DMS53 treated with DMSO at 0.1 percent for 48 hours (cell line): ENCODE results near the gene ZNF436.

Source experiments
- DNase-seq: peaks from one replicate; lab custom pipeline; 2025; ENCODE audit not compliant: unreplicated experiment; lab: John Stamatoyannopoulos, UW

Gene ZNF436

DNA sequence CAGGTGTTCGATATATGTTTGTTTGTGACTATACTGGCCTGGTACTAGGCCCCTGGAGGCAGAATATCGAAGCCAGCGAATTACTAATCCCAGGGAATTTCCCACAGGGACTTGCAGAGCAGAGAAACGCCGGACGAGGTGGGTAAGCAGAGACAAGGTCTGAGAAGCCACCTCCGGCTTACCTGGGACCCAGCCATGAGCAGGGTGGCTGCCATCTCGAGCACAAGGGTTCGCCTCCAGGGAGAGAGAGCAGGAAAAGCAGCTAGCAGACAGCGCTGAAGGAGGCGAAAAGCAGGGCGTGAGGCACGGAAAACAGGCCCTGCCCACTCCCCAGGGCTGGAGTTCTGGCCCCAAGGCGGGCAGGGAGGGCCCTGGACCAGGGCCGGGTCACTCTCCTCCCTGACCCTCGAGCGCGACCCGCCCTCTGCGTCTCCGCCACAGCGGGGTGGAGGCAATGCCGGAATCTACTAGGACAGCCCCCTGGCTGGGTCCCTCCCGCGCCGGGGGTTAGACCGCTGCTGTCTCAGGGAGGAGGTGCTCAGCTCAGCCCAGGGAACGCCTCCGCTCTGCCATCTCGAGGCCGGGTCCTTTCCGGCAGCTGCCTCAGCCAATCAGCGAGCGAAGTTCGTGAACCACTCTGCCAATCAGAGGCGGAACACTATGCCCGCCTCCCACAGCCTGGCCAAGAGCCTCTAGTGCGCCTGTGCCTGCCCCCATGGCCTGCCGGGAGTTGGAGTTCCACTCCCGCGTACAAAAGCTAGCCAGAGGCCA, 1.7 kb downstream of the ZNF436 start:
- peak; percentile 98 for DNase-seq

GRCh38 chr1:23367451-23367790, 2.2 kb downstream of the ZNF436 start:
- peak; percentile 22 for DNase-seq

- no peak for DNase-seq
These were observed 3.0 kb downstream of the ZNF436 start for GRCh38 chr1:23366598-23366997.

- DNase-seq, result no peak
These were observed 3.5 kb downstream of the ZNF436 start for GRCh38 chr1:23366146-23366545.

- DNase-seq, result no peak
These were observed 7.4 kb downstream of the ZNF436 start for GRCh38 chr1:23362218-23362713.

GRCh38 chr1:23358310-23358875, 11.2 kb downstream of the ZNF436 start:
- DNase-seq, result no peak

DNA sequence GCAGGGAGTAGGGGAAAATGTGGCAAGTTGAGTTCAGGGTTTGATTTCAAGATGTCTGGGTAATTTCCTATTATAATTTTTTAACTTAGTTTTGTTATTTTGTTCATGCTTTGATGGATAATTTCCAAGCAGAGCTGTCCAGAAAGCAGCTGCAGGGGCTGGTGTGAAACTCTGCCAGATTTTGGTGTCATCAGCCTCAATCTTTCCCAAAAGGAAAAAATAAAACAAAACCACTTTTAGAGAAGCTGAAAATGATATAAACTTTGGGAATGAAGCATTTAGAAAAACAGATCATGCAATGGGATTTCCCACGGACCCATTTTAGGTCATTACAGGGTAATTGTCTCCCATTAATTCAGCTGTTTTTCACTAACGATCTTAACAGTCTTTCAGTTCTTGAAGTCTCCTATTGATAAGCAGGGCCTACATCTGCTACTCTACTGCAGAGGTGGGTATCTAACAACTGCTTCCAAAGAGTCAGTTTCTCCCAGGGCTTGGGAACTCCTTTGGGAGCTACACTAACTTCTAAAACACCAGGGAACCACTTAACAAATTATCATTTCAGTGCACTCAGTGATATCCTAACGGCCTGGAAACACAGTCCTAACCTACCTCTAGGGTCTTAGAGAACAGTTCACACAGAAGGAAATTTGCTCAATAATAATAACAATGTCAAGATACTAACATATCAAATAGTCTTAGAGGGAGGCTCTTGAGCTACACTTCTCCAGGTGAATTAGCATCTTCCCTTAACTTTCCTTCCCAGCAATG, 12.3 kb downstream of the ZNF436 start:
- no peak for DNase-seq

DNA sequence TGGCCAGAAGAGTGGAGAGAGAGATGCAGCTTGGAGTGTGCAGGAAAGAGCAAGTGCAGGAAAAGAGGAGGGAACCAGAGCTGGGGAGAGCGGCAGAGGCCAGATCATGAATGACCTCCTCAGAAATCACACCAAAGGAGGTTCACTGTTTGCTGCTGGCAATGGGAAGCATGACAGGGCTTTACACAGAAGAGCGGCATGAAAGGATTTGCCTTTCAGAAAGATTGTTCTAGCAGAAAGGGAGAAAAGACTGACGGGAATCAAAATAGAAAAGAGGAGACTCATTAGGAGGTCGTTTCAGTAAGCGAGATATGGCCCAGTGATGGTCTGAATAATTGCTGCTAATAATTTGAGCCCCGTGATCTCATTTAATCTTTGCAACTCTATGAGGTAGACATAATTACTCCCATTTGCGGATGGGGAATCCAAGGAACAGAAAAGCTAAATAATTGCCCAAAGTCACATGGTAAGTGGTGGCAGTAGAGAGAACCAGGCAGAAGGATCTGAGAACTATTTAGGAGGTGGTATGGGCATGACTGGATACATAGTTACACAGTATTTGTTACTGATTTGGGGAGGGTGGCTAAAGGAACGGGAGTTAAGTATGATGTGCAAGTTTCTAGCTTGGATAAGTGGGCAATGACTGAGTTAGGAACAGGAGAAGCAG, 13.0 kb downstream of the ZNF436 start:
- DNase-seq, result no peak

DNA sequence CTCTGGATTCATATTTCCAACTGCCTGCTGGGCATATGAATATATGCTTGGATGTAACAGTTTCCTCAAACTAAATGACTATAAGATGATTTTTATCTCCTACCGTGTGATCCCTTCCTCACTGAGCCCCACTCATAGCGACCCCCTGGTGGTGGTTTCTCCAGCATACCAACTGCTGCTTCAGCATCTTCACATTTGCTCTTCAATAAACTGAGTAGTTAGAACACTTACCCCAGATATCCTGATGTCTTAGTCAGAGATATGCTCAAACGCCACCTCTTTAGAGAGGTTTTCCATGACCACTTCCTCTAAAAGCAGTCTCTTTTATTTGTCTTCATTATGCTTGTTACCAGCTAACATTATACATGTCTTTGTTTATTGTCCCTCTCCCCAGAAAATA, 15.4 kb downstream of the ZNF436 start:
- DNase-seq, result no peak

DNA sequence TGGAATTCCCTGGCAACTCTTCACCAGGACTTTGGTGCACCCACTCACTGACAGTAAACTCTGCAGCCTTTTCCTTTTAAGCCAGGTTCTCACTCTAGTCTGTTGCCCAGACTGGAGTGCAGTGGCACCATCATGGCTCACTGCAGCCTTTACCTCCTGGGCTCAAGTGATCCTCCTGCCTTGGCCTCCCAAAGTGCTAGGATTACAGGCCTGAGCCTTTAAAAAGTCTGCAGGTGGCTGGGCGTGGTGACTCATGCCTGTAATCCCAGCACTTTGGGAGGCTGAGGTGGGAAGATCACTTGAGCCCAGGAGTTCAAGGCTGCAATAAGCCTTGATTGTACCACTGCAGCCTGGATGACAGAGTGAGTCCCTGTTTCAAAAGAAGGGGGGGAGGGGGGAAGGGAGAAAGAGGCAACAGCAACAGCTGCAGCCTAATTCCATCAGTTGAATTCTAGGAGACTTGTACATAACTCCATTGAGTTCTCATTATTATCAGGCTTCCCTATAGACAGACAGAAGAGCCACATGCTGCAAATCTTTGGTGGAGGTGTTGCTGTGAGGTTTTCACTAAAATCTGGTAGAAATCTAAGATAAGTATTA, 17.4 kb downstream of the ZNF436 start:
- no peak for DNase-seq

- DNase-seq, result no peak
These were observed 23.7 kb downstream of the ZNF436 start for GRCh38 chr1:23345920-23346319.

- no peak for DNase-seq
These were observed 24.6 kb downstream of the ZNF436 start for GRCh38 chr1:23344987-23345472.

GRCh38 chr1:23344111-23344986, 25.3 kb downstream of the ZNF436 start, which contains the start of gene HNRNPR:
HNRNPR (minus strand) TSS chr1:23344284; CDS start chr1:23341008, 3,276 bp downstream.
- peak; percentile 99 for DNase-seq

- no peak for DNase-seq
These were observed 26.2 kb downstream of the ZNF436 start for GRCh38 chr1:23343221-23344110.

- no peak for DNase-seq
These were observed 27.5 kb downstream of the ZNF436 start for GRCh38 chr1:23341931-23342692.

- DNase-seq, result no peak
These were observed 30.0 kb downstream of the ZNF436 start for GRCh38 chr1:23339632-23340031.

DNA sequence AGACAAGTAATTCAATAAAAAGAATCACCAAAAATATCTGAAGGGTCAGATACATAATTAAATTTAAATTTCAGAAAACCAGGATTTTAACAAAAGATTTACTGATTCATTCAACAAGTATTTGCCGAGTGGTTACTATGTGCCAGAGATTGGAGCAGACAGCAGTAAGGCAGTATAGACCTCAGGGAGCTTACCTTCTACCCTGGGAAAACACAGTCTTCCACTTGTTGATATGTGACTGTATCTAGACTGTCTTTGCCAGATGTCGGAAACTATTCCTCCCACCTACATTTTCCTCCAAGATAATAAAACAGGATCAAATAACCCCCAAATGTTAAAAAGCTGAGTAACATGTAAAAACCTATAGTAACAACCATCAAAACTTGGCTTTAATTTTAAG, 31.8 kb downstream of the ZNF436 start:
- DNase-seq, result no peak

GRCh38 chr1:23331713-23332112, 37.9 kb downstream of the ZNF436 start:
- no peak for DNase-seq
